GM12872 (cell line): Measurements from ENCODE around the gene RDH11.

ENCODE experiments used
- CTCF ChIP-seq: IDR thresholded peaks from 3 replicates; pipeline ENCODE4 v1.5.1; 2011; ENCODE audit warnings: low read depth, mild to moderate bottlenecking, low read length, moderate library complexity; ENCODE audit not compliant: insufficient read depth

RDH11 gene

GRCh38 chr14:67679006-67679405, 16.6 kb downstream of the RDH11 start:
- TF ChIP-seq CTCF, result no peak

- no peak for TF ChIP-seq CTCF
Measured at GRCh38 chr14:67675219-67675582, 20.4 kb downstream of the RDH11 start.

GRCh38 chr14:67674480-67675218, 20.9 kb downstream of the RDH11 start, which contains the start of gene VTI1B:
VTI1B (minus strand) TSS chr14:67674632; CDS start chr14:67674489, 143 bp downstream.
- TF ChIP-seq CTCF, result 0 out of 3 replicates have a peak, but pooled peaks have one; percentile 19

- peak; percentile 21; the same call in 1 of the 3 replicates for TF ChIP-seq CTCF
Measured at GRCh38 chr14:67674139-67674479, 21.5 kb downstream of the RDH11 start.

- TF ChIP-seq CTCF, result no peak
Measured at GRCh38 chr14:67673451-67673850, 22.1 kb downstream of the RDH11 start.

- TF ChIP-seq CTCF, result no peak
Measured at GRCh38 chr14:67668559-67668958, 27.0 kb downstream of the RDH11 start.

- TF ChIP-seq CTCF, result peak; percentile 66
Measured at GRCh38 chr14:67666750-67667449, 28.7 kb downstream of the RDH11 start.
